ENCODE measurements around the gene KRT71. TPM values are rescaled to one million over a fixed set of nuclear protein-coding genes. Genes with fewer than 3 reads are reported as not detected.

Gene KRT71
- total RNA-seq, 4 donors from 2014 or later = not detected

- WGBS, 2 donors = 78 to 81% methylated on average over 6 of the region's 6 CpGs
- TF ChIP-seq POLR2A (IDR thresholded peaks at IDR 0.05) (no peak), CTCF (IDR thresholded peaks at IDR 0.05) (no peak)
- no peak overlapping the region for H3K4me3 ChIP-seq (replicated peaks in 1 of 3)
- no peaks in the 10 kb centered on the region for H3K9me3 ChIP-seq
- no peak for DNase-seq
- H3K4me1 ChIP-seq = peaks cover 0 to 12% of the 10 kb centered on the region in 2 donors
- H3K36me3 ChIP-seq = no peaks in the 10 kb centered on the region
- H3K27ac ChIP-seq = no peak overlapping the region
- intact Hi-C loops (cut with DNase I) = no loop called here
- no peaks in the 10 kb centered on the region for H3K27me3 ChIP-seq
Measured at GRCh38 chr12:52524241-52524897, 28.6 kb downstream of the KRT71 start.

- Histone ChIP-seq H3K9me3 (no peaks in the 10 kb centered on the region), H3K36me3 (no peaks in the 10 kb centered on the region), H3K27me3 (no peaks in the 10 kb centered on the region), H3K4me1 (peaks cover 0 to 12% of the 10 kb centered on the region in 2 donors), H3K4me3 (replicated peaks in 1 of 3) (no peak overlapping the region), H3K27ac (no peak overlapping the region)
- DNase-seq = no peak
- no peak for TF ChIP-seq POLR2A (IDR thresholded peaks at IDR 0.05)
- no peak for TF ChIP-seq CTCF (IDR thresholded peaks at IDR 0.05)
- intact Hi-C loops (cut with DNase I) = no loop called here
- WGBS, 2 donors = 89 to 98% methylated on average over 4 of the region's 4 CpGs
Measured at GRCh38 chr12:52523824-52524223, 29.1 kb downstream of the KRT71 start.

- no peak for TF ChIP-seq CTCF (IDR thresholded peaks at IDR 0.05)
- TF ChIP-seq POLR2A (IDR thresholded peaks at IDR 0.05) = no peak
- no peak overlapping the region for H3K27ac ChIP-seq
- peaks cover 0 to 12% of the 10 kb centered on the region in 2 donors for H3K4me1 ChIP-seq
- intact Hi-C loops (cut with DNase I) = no loop called here
- H3K4me3 ChIP-seq (replicated peaks in 1 of 3) = no peak overlapping the region
- no peaks in the 10 kb centered on the region for H3K9me3 ChIP-seq
- H3K36me3 ChIP-seq = no peaks in the 10 kb centered on the region
- peak; percentile 50 to 70 for DNase-seq
- no peaks in the 10 kb centered on the region for H3K27me3 ChIP-seq
- WGBS, 2 donors = 55 to 64% methylated on average over 10 of the region's 10 CpGs
Measured at GRCh38 chr12:52522346-52523011, 30.5 kb downstream of the KRT71 start.

- H3K4me3 ChIP-seq (replicated peaks in 1 of 3) = no peak overlapping the region
- H3K9me3 ChIP-seq = no peaks in the 10 kb centered on the region
- peaks cover 0 to 12% of the 10 kb centered on the region in 2 donors for H3K4me1 ChIP-seq
- H3K27ac ChIP-seq = no peak overlapping the region
- DNase-seq = no peak
- no peaks in the 10 kb centered on the region for H3K27me3 ChIP-seq
- no peaks in the 10 kb centered on the region for H3K36me3 ChIP-seq
- intact Hi-C loops (cut with DNase I) = no loop called here
- WGBS, 2 donors = 74 to 82% methylated on average over 10 of the region's 10 CpGs
- TF ChIP-seq CTCF (IDR thresholded peaks at IDR 0.05) (no peak), POLR2A (IDR thresholded peaks at IDR 0.05) (no peak)
Measured at GRCh38 chr12:52521568-52522266, 31.2 kb downstream of the KRT71 start.

GRCh38 chr12:52521175-52521567, 31.8 kb downstream of the KRT71 start:
- no peak for DNase-seq
- H3K4me1 ChIP-seq = peaks cover 0 to 12% of the 10 kb centered on the region in 2 donors
- H3K27me3 ChIP-seq = no peaks in the 10 kb centered on the region
- H3K27ac ChIP-seq = no peak overlapping the region
- H3K36me3 ChIP-seq = no peaks in the 10 kb centered on the region
- 79 to 86% methylated on average over 10 of the region's 10 CpGs for WGBS, 2 donors
- no peaks in the 10 kb centered on the region for H3K9me3 ChIP-seq
- no peak for TF ChIP-seq CTCF (IDR thresholded peaks at IDR 0.05)
- TF ChIP-seq POLR2A (IDR thresholded peaks at IDR 0.05) = no peak
- intact Hi-C loops (cut with DNase I) = no loop called here
- no peak overlapping the region for H3K4me3 ChIP-seq (replicated peaks in 1 of 3)
